HG03039 (cell line): ENCODE measurements around the gene KCP.
"Not testable (repeated sequence)": the region's sequence is repeated elsewhere in the genome, so short reads cannot be mapped to it uniquely, and the experiment has no call there.

Source experiments
- ATAC-seq: cut with Tn5 transposase; IDR thresholded peaks from one replicate; pipeline ENCODE4 v1.9.1; 2021; ENCODE audit warnings: mild to moderate bottlenecking, moderate library complexity; ENCODE audit not compliant: unreplicated experiment

The KCP gene

GRCh38 chr7:128910569-128910945 is at the start of gene KCP:
KCP (minus strand) TSS chr7:128910709; CDS start chr7:128910676, 33 bp downstream.
- ATAC-seq: no peak

- no peak for ATAC-seq
Measured at GRCh38 chr7:128959296-128959695, 48.8 kb upstream of the KCP start.

GRCh38 chr7:128955981-128956380 is 45.5 kb upstream of the KCP start:
- no peak for ATAC-seq

- ATAC-seq: no peak
Measured at GRCh38 chr7:128954830-128955802, 44.6 kb upstream of the KCP start.

- no peak for ATAC-seq
Measured at GRCh38 chr7:128954150-128954549, 43.6 kb upstream of the KCP start.

GRCh38 chr7:128951296-128951695 is 40.8 kb upstream of the KCP start:
- ATAC-seq: no peak

- ATAC-seq: no peak
Measured at GRCh38 chr7:128948976-128949760, 38.7 kb upstream of the KCP start.

GRCh38 chr7:128948312-128948973 is 37.9 kb upstream of the KCP start:
- ATAC-seq: no peak

GRCh38 chr7:128947854-128948253 is 37.3 kb upstream of the KCP start:
- ATAC-seq: no peak

GRCh38 chr7:128946936-128947830 is 36.7 kb upstream of the KCP start:
- ATAC-seq: no peak

GRCh38 chr7:128945668-128946366 is 35.3 kb upstream of the KCP start:
- no peak for ATAC-seq

- no peak for ATAC-seq
Measured at GRCh38 chr7:128944487-128945236, 34.2 kb upstream of the KCP start.

- not testable (repeated sequence) for ATAC-seq
Measured at GRCh38 chr7:128943251-128943650, 32.7 kb upstream of the KCP start.

- ATAC-seq: no peak
Measured at GRCh38 chr7:128941946-128942526, 31.5 kb upstream of the KCP start.

GRCh38 chr7:128941323-128941890 is 30.9 kb upstream of the KCP start:
- ATAC-seq: no peak

GRCh38 chr7:128940494-128941322 is 30.2 kb upstream of the KCP start:
- ATAC-seq: peak; percentile 39

GRCh38 chr7:128939861-128940410 is 29.4 kb upstream of the KCP start:
- no peak for ATAC-seq
